PC-3 (cell line): ENCODE measurements around the gene AFF3. TPM values are rescaled to one million over a fixed set of nuclear protein-coding genes. Genes with fewer than 3 reads are reported as not detected.

Experiments
- ATAC-seq: fragments of 200-7000 bp; cut with Tn5 transposase; 2 replicates; pipeline ENCODE4 v1.9.1; 2020; ENCODE audit warnings: mild to moderate bottlenecking, moderate library complexity
- BruUV-seq: library from RNA; stranded (reverse); fragments of 400-500 nt; replicated peaks from 2 replicates; lab custom pipeline; 2021; lab: Mats Ljungman, UMichigan
- CTCF ChIA-PET: fragments of 300-600 bp; sonication (Branson Sonifier 250); formaldehyde crosslinking; loops from one replicate; lab custom pipeline; 2022; ENCODE audit warnings: antibody characterized with exemption; lab: Charles Lee
- POLR2A ChIA-PET: fragments of 300-600 bp; sonication (Branson Sonifier 250); formaldehyde crosslinking; loops from one replicate; lab custom pipeline; 2022; ENCODE audit warnings: antibody characterized with exemption; ENCODE audit not compliant: unreplicated experiment; lab: Charles Lee
- DNase-seq: peaks from one replicate; pipeline ENCODE4 v3.0.0-alpha.2; 2015
- H2AFZ ChIP-seq: fragments of 300-600 bp; sonication (generic); 2 replicates; pipeline ENCODE4 v1.6.0; 2016; ENCODE audit warnings: antibody characterized with exemption, low read length
- H3F3A ChIP-seq: fragments of 300-600 bp; sonication (generic); one replicate; pipeline ENCODE4 v1.6.0; 2017; ENCODE audit warnings: antibody characterized with exemption, low read length, control low read depth, mild to moderate bottlenecking; ENCODE audit not compliant: unreplicated experiment
- H3K27ac ChIP-seq: fragments of 300-600 bp; sonication (generic); 2 replicates; pipeline ENCODE4 v1.5.1; 2016; ENCODE audit warnings: mild to moderate bottlenecking, low read length
- H3K27me3 ChIP-seq: fragments of 300-600 bp; sonication (generic); 2 replicates; pipeline ENCODE4 v1.6.1; 2016; ENCODE audit warnings: low read length, mixed read lengths
- H3K36me3 ChIP-seq: fragments of 300-600 bp; sonication (generic); 2 replicates; pipeline ENCODE4 v1.6.1; 2016; ENCODE audit warnings: low read depth, mixed run types, low read length, mixed read lengths
- H3K4me1 ChIP-seq: fragments of 300-600 bp; sonication (generic); 2 replicates; pipeline ENCODE4 v1.5.1; 2016; ENCODE audit warnings: low read length; ENCODE audit not compliant: insufficient read depth
- H3K4me2 ChIP-seq: fragments of 300-600 bp; sonication (generic); 2 replicates; pipeline ENCODE4 v1.6.0; 2016; ENCODE audit warnings: low read length
- H3K4me3 ChIP-seq: fragments of 300-600 bp; sonication (generic); 2 replicates; pipeline ENCODE4 v1.5.1; 2016; ENCODE audit warnings: mild to moderate bottlenecking, low read length, mixed read lengths
- H3K79me2 ChIP-seq: fragments of 300-600 bp; sonication (generic); 2 replicates; pipeline ENCODE4 v1.6.1; 2017; ENCODE audit warnings: low read length, mixed read lengths
- H3K9ac ChIP-seq: fragments of 300-600 bp; sonication (generic); 2 replicates; pipeline ENCODE4 v1.6.0; 2016; ENCODE audit warnings: mild to moderate bottlenecking, low read length
- H3K9me2 ChIP-seq: fragments of 300-600 bp; sonication (generic); replicated peaks from 2 replicates; pipeline ENCODE4 v1.6.1; 2016; ENCODE audit warnings: mixed run types, low read length, mixed read lengths
- H3K9me3 ChIP-seq: fragments of 300-600 bp; sonication (generic); 2 replicates; pipeline ENCODE4 v1.6.1; 2016; ENCODE audit warnings: low read length, mixed read lengths
- H4K20me1 ChIP-seq: fragments of 300-600 bp; sonication (generic); 2 replicates; pipeline ENCODE4 v1.6.1; 2016; ENCODE audit warnings: low read length, mixed read lengths
- CTCF ChIP-seq: fragments of 300-600 bp; sonication (generic); conservative IDR thresholded peaks from 2 replicates; pipeline ENCODE4 v1.5.1; 2017; ENCODE audit warnings: antibody characterized with exemption, low read depth, mild to moderate bottlenecking, low read length
- EZH2 ChIP-seq: fragments of 300-600 bp; sonication (generic); IDR thresholded peaks from one replicate; pipeline ENCODE4 v1.6.1; 2017; ENCODE audit warnings: antibody characterized with exemption, mild to moderate bottlenecking, low read length; ENCODE audit not compliant: unreplicated experiment
- EZH2phosphoT487 ChIP-seq: fragments of 300-600 bp; sonication (generic); IDR thresholded peaks from 2 replicates; pipeline ENCODE4 v1.6.1; 2018; ENCODE audit warnings: mild to moderate bottlenecking, antibody characterized with exemption, low read length, borderline replicate concordance
- intact Hi-C: fragments of 100-400 bp; cut with micrococcal nuclease; formaldehyde crosslinking; loops from 2 replicates; pipeline ENCODE4 v1.9.0; 2023
- total RNA-seq: library from RNA; depleted of rRNA; stranded (reverse); fragments of >200 nt; gene quantifications from 2 replicates; pipeline ENCODE4 v1.2.3, GENCODE V29; 2014

The AFF3 gene
- total RNA-seq, 1 experiment from 2014 or later, result 0.04 TPM

- no TSS peak for BruUV-seq
- H3K4me1 ChIP-seq, result peaks cover 55% of the 10 kb centered on the region
- H3K9me3 ChIP-seq, result no peaks in the 10 kb centered on the region
- CTCF ChIA-PET, result no interaction called here
- no peaks in the 10 kb centered on the region for H3K79me2 ChIP-seq
- no peak overlapping the region for H2AFZ ChIP-seq
- H3F3A ChIP-seq, result peaks cover 9% of the 10 kb centered on the region
- no peaks in the 10 kb centered on the region for H3K27me3 ChIP-seq
- no peak for TF ChIP-seq CTCF
- no peak for TF ChIP-seq EZH2phosphoT487
- TF ChIP-seq EZH2, result no peak
- H3K27ac ChIP-seq, result peak overlapping the region; percentile 89
- ATAC-seq (peak; percentile 27), DNase-seq (peak; percentile 52)
- POLR2A ChIA-PET, result no interaction called here
- no peaks in the 10 kb centered on the region for H3K36me3 ChIP-seq
- intact Hi-C loops, result loop anchor here (2.0 to 10.0 kb wide), 3 partner anchors 31 to 271 kb away; no protein-coding TSS in a partner anchor
- H3K4me2 ChIP-seq, result peak overlapping the region; percentile 72
- H3K9ac ChIP-seq, result peak overlapping the region; percentile 32; the same call in 1 of the 2 replicates
- H3K4me3 ChIP-seq, result peak overlapping the region; percentile 34; the same call in 1 of the 2 replicates
- no peaks in the 10 kb centered on the region for H4K20me1 ChIP-seq
- H3K9me2 ChIP-seq, result no peaks in the 10 kb centered on the region
Observed at GRCh38 chr2:99974275-99974674, 168.1 kb downstream of the AFF3 start.

DNA sequence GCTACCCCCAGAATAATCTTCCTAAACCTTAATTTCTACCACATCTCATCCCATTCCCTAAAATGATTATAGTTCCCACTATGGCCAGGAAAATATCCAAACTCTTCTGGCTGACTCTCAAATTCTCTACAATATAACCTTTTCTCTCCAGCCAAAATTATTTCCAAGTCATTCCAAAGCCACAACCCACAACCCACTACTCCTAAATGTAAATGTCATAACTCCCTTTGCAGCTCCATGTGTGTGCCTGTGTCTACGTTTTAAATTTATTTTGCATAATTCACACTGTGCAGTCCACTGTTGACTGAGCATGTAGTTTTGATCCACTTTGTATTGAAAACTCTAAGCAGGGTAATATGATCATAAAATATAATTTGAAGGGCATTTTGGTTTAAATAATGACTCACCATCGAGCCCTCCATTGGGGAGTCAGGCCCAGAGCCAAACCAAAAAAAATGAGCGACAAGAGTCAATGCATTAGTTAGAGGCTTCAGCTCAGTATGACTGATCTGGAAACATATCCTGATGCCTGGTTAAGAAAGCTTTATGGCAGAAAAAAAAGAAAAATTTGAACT lies 171.0 kb downstream of the AFF3 start:
- H3K9me3 ChIP-seq, result no peaks in the 10 kb centered on the region
- H3K9ac ChIP-seq, result no peak overlapping the region
- CTCF ChIA-PET, result no interaction called here
- no peaks in the 10 kb centered on the region for H3K79me2 ChIP-seq
- peaks cover 9% of the 10 kb centered on the region for H3F3A ChIP-seq
- H3K4me2 ChIP-seq, result peak overlapping the region; percentile 59
- H4K20me1 ChIP-seq, result no peaks in the 10 kb centered on the region
- no peaks in the 10 kb centered on the region for H3K27me3 ChIP-seq
- intact Hi-C loops, result loop anchor here (10.0 kb wide), 2 partner anchors 157 to 273 kb away; no protein-coding TSS in a partner anchor
- no peaks in the 10 kb centered on the region for H3K36me3 ChIP-seq
- DNase-seq (peak; percentile 74), ATAC-seq (peak; percentile 3; the same call in 1 of the 2 replicates)
- BruUV-seq, result no TSS peak
- H3K4me3 ChIP-seq, result no peak overlapping the region
- POLR2A ChIA-PET, result no interaction called here
- no peaks in the 10 kb centered on the region for H3K9me2 ChIP-seq
- H3K4me1 ChIP-seq, result peaks cover 54% of the 10 kb centered on the region
- no peak overlapping the region for H2AFZ ChIP-seq
- no peak overlapping the region for H3K27ac ChIP-seq
- TF ChIP-seq CTCF (no peak), EZH2 (no peak), EZH2phosphoT487 (no peak)

- H3K4me1 ChIP-seq, result peaks cover 45% of the 10 kb centered on the region
- DNase-seq (peak; percentile 71), ATAC-seq (peak; percentile 42)
- no peaks in the 10 kb centered on the region for H3K36me3 ChIP-seq
- H2AFZ ChIP-seq, result no peak overlapping the region
- BruUV-seq, result no TSS peak
- peaks cover 9% of the 10 kb centered on the region for H3F3A ChIP-seq
- peak overlapping the region; percentile 59 for H3K4me2 ChIP-seq
- H3K9me2 ChIP-seq, result no peaks in the 10 kb centered on the region
- POLR2A ChIA-PET, result no interaction called here
- no peaks in the 10 kb centered on the region for H3K79me2 ChIP-seq
- H4K20me1 ChIP-seq, result no peaks in the 10 kb centered on the region
- H3K4me3 ChIP-seq, result no peak overlapping the region
- CTCF ChIA-PET, result no interaction called here
- no peaks in the 10 kb centered on the region for H3K27me3 ChIP-seq
- TF ChIP-seq EZH2, result no peak
- no peak for TF ChIP-seq EZH2phosphoT487
- no peak for TF ChIP-seq CTCF
- H3K9ac ChIP-seq, result no peak overlapping the region
- intact Hi-C loops, result loop anchor here (10.0 kb wide), 2 partner anchors 156 to 274 kb away; no protein-coding TSS in a partner anchor
- H3K9me3 ChIP-seq, result no peaks in the 10 kb centered on the region
- no peak overlapping the region for H3K27ac ChIP-seq
Observed at GRCh38 chr2:99970292-99970868, 172.0 kb downstream of the AFF3 start.
